Liver (tissue), 9 donors: Measurements from ENCODE around the gene ZER1. TPM values are rescaled to one million over a fixed set of nuclear protein-coding genes. Genes with fewer than 3 reads are reported as not detected.

Experiments
- DNase-seq: peaks from one replicate; pipeline ENCODE4 v3.0.0-alpha.2; 2017; ENCODE audit warnings: low spot score
- H3K27ac ChIP-seq, 2 donors: one replicate each; pipeline ENCODE4 v1.7.0; 2013; ENCODE audit warnings: inconsistent platforms in 2 of 2, low read length in 2 of 2, control low read depth in 1 of 2, low read depth in 1 of 2, mild to moderate bottlenecking in 1 of 2
- H3K27me3 ChIP-seq, 4 donors: one replicate each; pipeline versions ENCODE4 v1.6.1 to v1.7.0; 2013; ENCODE audit warnings: low read length in 3 of 4, inconsistent platforms in 1 of 4, mild to moderate bottlenecking in 1 of 4, moderate library complexity in 1 of 4; ENCODE audit not compliant: control insufficient read depth in 4 of 4, insufficient read depth in 4 of 4
- H3K36me3 ChIP-seq, 4 donors: one replicate each; pipeline versions ENCODE4 v1.6.1 to v1.7.0; 2013; ENCODE audit warnings: low read length in 3 of 4, mild to moderate bottlenecking in 3 of 4, low read depth in 1 of 4, moderate library complexity in 1 of 4; ENCODE audit not compliant: control insufficient read depth in 4 of 4, insufficient read depth in 3 of 4
- H3K4me1 ChIP-seq, 4 donors: one replicate each; pipeline versions ENCODE4 v1.6.1 to v1.7.0; 2013; ENCODE audit warnings: low read length in 3 of 4, mild to moderate bottlenecking in 3 of 4, moderate library complexity in 1 of 4; ENCODE audit not compliant: control insufficient read depth in 4 of 4, insufficient read depth in 4 of 4
- H3K4me3 ChIP-seq, 3 donors: one replicate each; pipeline versions ENCODE4 v1.6.1 to v1.7.0; 2013; ENCODE audit warnings: low read length in 3 of 3, control low read depth in 1 of 3, low read depth in 1 of 3, mild to moderate bottlenecking in 1 of 3
- H3K9ac ChIP-seq, 2 donors: one replicate each; pipeline ENCODE4 v1.7.0; 2013; ENCODE audit warnings: low read length in 2 of 2, mild to moderate bottlenecking in 2 of 2, moderate library complexity in 2 of 2, control low read depth in 1 of 2, low read depth in 1 of 2
- H3K9me3 ChIP-seq, 4 donors: one replicate each; pipeline versions ENCODE4 v1.6.1 to v1.7.0; 2013; ENCODE audit warnings: low read length in 3 of 4; ENCODE audit not compliant: control insufficient read depth in 4 of 4
- FOXA1 ChIP-seq: IDR thresholded peaks from 2 replicates; pipeline ENCODE4 v1.6.1; 2016; ENCODE audit warnings: antibody characterized with exemption
- HNF4A ChIP-seq, 2 donors: conservative IDR thresholded peaks; 2 replicates each; pipeline ENCODE4 v1.6.1; 2016; ENCODE audit warnings: antibody characterized with exemption in 2 of 2, mild to moderate bottlenecking in 2 of 2
- JUND ChIP-seq, 2 donors: IDR thresholded peaks; 2 replicates each; pipeline ENCODE4 v1.6.1; 2016; ENCODE audit warnings: antibody characterized with exemption in 2 of 2
- MAX ChIP-seq: IDR thresholded peaks from 2 replicates; pipeline ENCODE4 v1.6.1; 2016; ENCODE audit warnings: antibody characterized with exemption
- RAD21 ChIP-seq, 2 donors: IDR thresholded peaks; 2 replicates each; pipeline ENCODE4 v1.6.1; 2016; ENCODE audit warnings: antibody characterized with exemption in 2 of 2, mild to moderate bottlenecking in 2 of 2
- SP1 ChIP-seq: IDR thresholded peaks from 2 replicates; pipeline ENCODE4 v1.6.1; 2018; ENCODE audit warnings: antibody characterized with exemption, mild to moderate bottlenecking
- TAF1 ChIP-seq: conservative IDR thresholded peaks from 2 replicates; pipeline ENCODE4 v1.6.1; 2016; ENCODE audit warnings: antibody characterized with exemption, mild to moderate bottlenecking
- WGBS: extraction: QIAGEN DNeasy Blood & Tissue Kit; methylation state at CpG from one replicate; pipeline ENCODE4 v1.1.7; 2013; 5-methylcytosine and 5-hydroxymethylcytosine counted together
- polyA plus RNA-seq, 2 donors: library from polyadenylated mRNA; stranded (reverse) in 1 of 2; unstranded in 1 of 2; fragments of 200-250 nt in 1 of 2; fragments of >200 nt in 1 of 2; fragmentation: Nextera tagmentation in 1 of 2; extraction: Ambion mirVana in 1 of 2; gene quantifications; one replicate each; pipeline versions ENCODE4 v1.2.1 to v1.2.3, GENCODE V29; 2013 to 2015
- total RNA-seq, 2 donors: library from RNA; depleted of rRNA; stranded (reverse); fragments of >200 nt; gene quantifications; one replicate each; pipeline ENCODE4 v1.2.3, GENCODE V29; 2014
- TF ChIP-seq, protein P1 (sequence below): IDR thresholded peaks from 2 replicates; pipeline ENCODE4 v1.6.1; 2016; ENCODE audit warnings: antibody characterized with exemption
- TF ChIP-seq, protein P2 (sequence below): IDR thresholded peaks from 2 replicates; pipeline ENCODE4 v1.6.1; 2016; ENCODE audit warnings: antibody characterized with exemption, mild to moderate bottlenecking
- TF ChIP-seq, protein P3 (sequence below): fragments of 150-350 bp; IDR thresholded peaks from 2 replicates; pipeline ENCODE4 v1.5.1; 2017; ENCODE audit warnings: improper control_type of control experiment, low read depth, low read length; ENCODE audit not compliant: missing input control
- donor health status: healthy.
- donor health status: healthy.
- donor health status: healthy.
- donor health status: healthy.
- donor health status: healthy.

ZER1 gene
- total and polyA plus RNA-seq, 4 donors = 7.6 to 29.1 (median 15.8) TPM

DNA sequence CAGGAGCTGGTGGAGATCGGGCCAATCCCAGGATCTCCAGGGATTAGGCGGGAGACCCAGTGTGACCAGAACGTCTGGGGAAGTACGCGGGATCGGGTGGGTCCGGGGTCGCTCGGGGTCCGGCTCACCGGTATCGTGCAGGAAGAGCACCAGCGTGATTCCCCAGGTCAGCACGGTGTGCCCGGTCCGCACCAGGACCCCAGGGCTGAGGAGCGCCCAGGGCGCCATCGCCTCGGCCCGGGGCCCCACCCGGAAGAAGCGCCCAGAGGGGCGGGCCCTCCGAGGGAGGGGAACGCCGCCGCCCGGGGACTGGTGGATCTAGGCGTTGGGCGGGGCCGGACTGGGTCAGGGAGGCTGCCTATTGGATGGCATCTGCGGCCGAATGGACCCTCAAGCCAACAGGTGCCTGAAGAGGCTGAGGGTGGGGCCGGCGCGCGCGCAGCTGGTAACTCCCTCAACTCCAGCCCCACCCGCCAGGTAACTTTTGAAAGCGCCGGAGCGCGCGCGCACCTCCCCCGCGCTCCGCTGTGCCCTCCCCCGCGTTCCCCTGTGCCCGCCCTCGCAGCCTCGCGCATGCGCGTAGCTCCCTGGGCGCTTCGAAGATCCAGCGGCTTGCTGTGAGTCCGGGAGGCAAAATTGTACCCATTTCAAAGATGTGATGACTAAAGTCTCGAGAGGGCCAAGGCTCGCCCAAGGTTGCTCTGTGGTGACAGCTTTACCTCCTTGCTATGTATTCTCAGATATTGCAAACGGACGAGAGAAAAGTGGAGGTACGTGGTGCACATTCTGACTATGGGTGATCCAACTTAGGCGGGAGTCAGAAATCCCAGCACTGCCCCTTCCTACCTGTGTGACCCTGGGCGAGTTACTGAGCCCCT is 47.6 kb downstream of the ZER1 start, which contains the start of gene ZDHHC12 (continued):
- TF ChIP-seq, protein P1, sequence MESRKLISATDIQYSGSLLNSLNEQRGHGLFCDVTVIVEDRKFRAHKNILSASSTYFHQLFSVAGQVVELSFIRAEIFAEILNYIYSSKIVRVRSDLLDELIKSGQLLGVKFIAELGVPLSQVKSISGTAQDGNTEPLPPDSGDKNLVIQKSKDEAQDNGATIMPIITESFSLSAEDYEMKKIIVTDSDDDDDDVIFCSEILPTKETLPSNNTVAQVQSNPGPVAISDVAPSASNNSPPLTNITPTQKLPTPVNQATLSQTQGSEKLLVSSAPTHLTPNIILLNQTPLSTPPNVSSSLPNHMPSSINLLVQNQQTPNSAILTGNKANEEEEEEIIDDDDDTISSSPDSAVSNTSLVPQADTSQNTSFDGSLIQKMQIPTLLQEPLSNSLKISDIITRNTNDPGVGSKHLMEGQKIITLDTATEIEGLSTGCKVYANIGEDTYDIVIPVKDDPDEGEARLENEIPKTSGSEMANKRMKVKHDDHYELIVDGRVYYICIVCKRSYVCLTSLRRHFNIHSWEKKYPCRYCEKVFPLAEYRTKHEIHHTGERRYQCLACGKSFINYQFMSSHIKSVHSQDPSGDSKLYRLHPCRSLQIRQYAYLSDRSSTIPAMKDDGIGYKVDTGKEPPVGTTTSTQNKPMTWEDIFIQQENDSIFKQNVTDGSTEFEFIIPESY = no peak
- TF ChIP-seq HNF4A (conservative IDR thresholded peaks at IDR 0.05) (no peak), TAF1 (no peak), MAX (no peak), RAD21 (IDR thresholded peaks at IDR 0.05) (no peak)

DNA sequence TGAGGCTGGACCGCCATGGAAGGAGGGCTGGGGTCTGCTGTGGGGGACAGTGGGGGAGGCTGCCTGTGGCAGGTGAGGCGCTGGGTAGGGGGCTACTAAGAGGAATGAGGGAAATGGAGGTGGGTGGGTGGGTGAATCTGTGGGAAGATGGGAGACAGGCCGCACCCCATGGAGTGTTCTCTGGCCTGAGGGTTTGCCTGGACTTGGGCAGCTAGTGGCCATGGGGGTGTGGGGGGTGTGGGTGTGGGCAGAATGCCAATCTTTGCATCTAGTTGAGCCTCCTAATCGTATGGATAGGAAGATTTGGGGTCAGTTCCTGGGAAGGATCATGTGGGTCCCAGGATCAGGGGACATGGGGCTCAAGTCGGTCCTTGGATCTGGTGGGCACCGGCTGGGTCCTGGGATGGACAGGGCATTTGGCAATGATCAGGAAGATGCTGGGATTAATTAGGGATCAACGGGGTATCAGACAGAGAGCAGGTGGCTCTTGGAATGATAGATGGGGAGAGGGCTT is 48.3 kb downstream of the ZER1 start:
- DNase-seq = no peak
- peak overlapping the region; percentile 32 for H3K27ac ChIP-seq
- H3K36me3 ChIP-seq = peaks cover 0 to 8% (median under 1%) of the 10 kb centered on the region in 4 donors
- no peaks in the 10 kb centered on the region for H3K27me3 ChIP-seq
- H3K9me3 ChIP-seq = no peaks in the 10 kb centered on the region
- TF ChIP-seq SP1 (no peak), JUND (IDR thresholded peaks at IDR 0.05) (no peak)
- TF ChIP-seq, protein P2, sequence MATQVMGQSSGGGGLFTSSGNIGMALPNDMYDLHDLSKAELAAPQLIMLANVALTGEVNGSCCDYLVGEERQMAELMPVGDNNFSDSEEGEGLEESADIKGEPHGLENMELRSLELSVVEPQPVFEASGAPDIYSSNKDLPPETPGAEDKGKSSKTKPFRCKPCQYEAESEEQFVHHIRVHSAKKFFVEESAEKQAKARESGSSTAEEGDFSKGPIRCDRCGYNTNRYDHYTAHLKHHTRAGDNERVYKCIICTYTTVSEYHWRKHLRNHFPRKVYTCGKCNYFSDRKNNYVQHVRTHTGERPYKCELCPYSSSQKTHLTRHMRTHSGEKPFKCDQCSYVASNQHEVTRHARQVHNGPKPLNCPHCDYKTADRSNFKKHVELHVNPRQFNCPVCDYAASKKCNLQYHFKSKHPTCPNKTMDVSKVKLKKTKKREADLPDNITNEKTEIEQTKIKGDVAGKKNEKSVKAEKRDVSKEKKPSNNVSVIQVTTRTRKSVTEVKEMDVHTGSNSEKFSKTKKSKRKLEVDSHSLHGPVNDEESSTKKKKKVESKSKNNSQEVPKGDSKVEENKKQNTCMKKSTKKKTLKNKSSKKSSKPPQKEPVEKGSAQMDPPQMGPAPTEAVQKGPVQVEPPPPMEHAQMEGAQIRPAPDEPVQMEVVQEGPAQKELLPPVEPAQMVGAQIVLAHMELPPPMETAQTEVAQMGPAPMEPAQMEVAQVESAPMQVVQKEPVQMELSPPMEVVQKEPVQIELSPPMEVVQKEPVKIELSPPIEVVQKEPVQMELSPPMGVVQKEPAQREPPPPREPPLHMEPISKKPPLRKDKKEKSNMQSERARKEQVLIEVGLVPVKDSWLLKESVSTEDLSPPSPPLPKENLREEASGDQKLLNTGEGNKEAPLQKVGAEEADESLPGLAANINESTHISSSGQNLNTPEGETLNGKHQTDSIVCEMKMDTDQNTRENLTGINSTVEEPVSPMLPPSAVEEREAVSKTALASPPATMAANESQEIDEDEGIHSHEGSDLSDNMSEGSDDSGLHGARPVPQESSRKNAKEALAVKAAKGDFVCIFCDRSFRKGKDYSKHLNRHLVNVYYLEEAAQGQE = no peak
- peak overlapping the region; percentile 30 to 41 for H3K9ac ChIP-seq
- 51% methylated on average over 7 of the region's 7 CpGs for WGBS
- peak overlapping the region; percentile 76 to 91 (median 81) for H3K4me3 ChIP-seq
- H3K4me1 ChIP-seq = peaks cover 4 to 20% (median 14%) of the 10 kb centered on the region in 4 donors

- H3K4me1 ChIP-seq = peaks cover 4 to 20% (median 14%) of the 10 kb centered on the region in 4 donors
- no peak overlapping the region for H3K9ac ChIP-seq
- H3K27ac ChIP-seq = no peak overlapping the region
- no peaks in the 10 kb centered on the region for H3K9me3 ChIP-seq
- no peak for DNase-seq
- WGBS = 80% methylated on average over 9 of the region's 9 CpGs
- H3K4me3 ChIP-seq = no peak overlapping the region
- H3K36me3 ChIP-seq = peaks cover 0 to 8% (median under 1%) of the 10 kb centered on the region in 4 donors
- no peaks in the 10 kb centered on the region for H3K27me3 ChIP-seq
- TF ChIP-seq, protein P3, sequence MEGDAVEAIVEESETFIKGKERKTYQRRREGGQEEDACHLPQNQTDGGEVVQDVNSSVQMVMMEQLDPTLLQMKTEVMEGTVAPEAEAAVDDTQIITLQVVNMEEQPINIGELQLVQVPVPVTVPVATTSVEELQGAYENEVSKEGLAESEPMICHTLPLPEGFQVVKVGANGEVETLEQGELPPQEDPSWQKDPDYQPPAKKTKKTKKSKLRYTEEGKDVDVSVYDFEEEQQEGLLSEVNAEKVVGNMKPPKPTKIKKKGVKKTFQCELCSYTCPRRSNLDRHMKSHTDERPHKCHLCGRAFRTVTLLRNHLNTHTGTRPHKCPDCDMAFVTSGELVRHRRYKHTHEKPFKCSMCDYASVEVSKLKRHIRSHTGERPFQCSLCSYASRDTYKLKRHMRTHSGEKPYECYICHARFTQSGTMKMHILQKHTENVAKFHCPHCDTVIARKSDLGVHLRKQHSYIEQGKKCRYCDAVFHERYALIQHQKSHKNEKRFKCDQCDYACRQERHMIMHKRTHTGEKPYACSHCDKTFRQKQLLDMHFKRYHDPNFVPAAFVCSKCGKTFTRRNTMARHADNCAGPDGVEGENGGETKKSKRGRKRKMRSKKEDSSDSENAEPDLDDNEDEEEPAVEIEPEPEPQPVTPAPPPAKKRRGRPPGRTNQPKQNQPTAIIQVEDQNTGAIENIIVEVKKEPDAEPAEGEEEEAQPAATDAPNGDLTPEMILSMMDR = no peak
- TF ChIP-seq FOXA1 (no peak), TAF1 (no peak), RAD21 (IDR thresholded peaks at IDR 0.05) (no peak), JUND (IDR thresholded peaks at IDR 0.05) (no peak), SP1 (no peak), HNF4A (conservative IDR thresholded peaks at IDR 0.05) (no peak)
- TF ChIP-seq, protein P1 = no peak
- TF ChIP-seq, protein P2 = no peak
Observed at GRCh38 chr9:128722380-128723351, 49.1 kb downstream of the ZER1 start.
